GM18907 (cell line): ENCODE measurements around the gene GIMD1.
A peak's percentile ranks its signal among the peaks of the same experiment; 100 is the strongest.
"Not testable (repeated sequence)": the region's sequence is repeated elsewhere in the genome, so short reads cannot be mapped to it uniquely, and the experiment has no call there.

Experiments
- ATAC-seq: cut with Tn5 transposase; IDR thresholded peaks from one replicate; pipeline ENCODE4 v1.9.1; 2021; ENCODE audit warnings: mild to moderate bottlenecking, moderate library complexity; ENCODE audit not compliant: unreplicated experiment

The GIMD1 gene

GRCh38 chr4:106368678-106369077, at the start of gene GIMD1:
GIMD1 (minus strand) TSS chr4:106368778; CDS start chr4:106367435, 1,343 bp downstream.
- no peak for ATAC-seq

- no peak for ATAC-seq
Measured at GRCh38 chr4:106414366-106414765, 45.8 kb upstream of the GIMD1 start.

GRCh38 chr4:106409901-106410889, 41.6 kb upstream of the GIMD1 start:
- ATAC-seq, result no peak

GRCh38 chr4:106408004-106408403, 39.4 kb upstream of the GIMD1 start:
- ATAC-seq, result not testable (repeated sequence)

- no peak for ATAC-seq
Measured at GRCh38 chr4:106401157-106401556, 32.6 kb upstream of the GIMD1 start.

- not testable (repeated sequence) for ATAC-seq
Measured at GRCh38 chr4:106398898-106399297, 30.3 kb upstream of the GIMD1 start.

- ATAC-seq, result no peak
Measured at GRCh38 chr4:106395582-106395981, 27.0 kb upstream of the GIMD1 start.

- ATAC-seq, result no peak
Measured at GRCh38 chr4:106385853-106386393, 17.3 kb upstream of the GIMD1 start.

- ATAC-seq, result no peak
Measured at GRCh38 chr4:106384878-106385277, 16.3 kb upstream of the GIMD1 start.

GRCh38 chr4:106380179-106380578, 11.6 kb upstream of the GIMD1 start:
- no peak for ATAC-seq

GRCh38 chr4:106373026-106373425, 4.4 kb upstream of the GIMD1 start:
- ATAC-seq, result no peak

GRCh38 chr4:106371161-106371560, 2.6 kb upstream of the GIMD1 start:
- ATAC-seq, result no peak

GRCh38 chr4:106370214-106370613, 1.6 kb upstream of the GIMD1 start:
- no peak for ATAC-seq

GRCh38 chr4:106369456-106370060, 980 bp upstream of the GIMD1 start:
- ATAC-seq, result peak; percentile 75

- no peak for ATAC-seq
Measured at GRCh38 chr4:106367072-106367471, 1.5 kb downstream of the GIMD1 start.

- no peak for ATAC-seq
Measured at GRCh38 chr4:106366026-106366425, 2.6 kb downstream of the GIMD1 start.

GRCh38 chr4:106365613-106366012, 3.0 kb downstream of the GIMD1 start:
- ATAC-seq, result no peak

- no peak for ATAC-seq
Measured at GRCh38 chr4:106364282-106364681, 4.3 kb downstream of the GIMD1 start.

- ATAC-seq, result no peak
Measured at GRCh38 chr4:106362086-106362825, 6.3 kb downstream of the GIMD1 start.

- no peak for ATAC-seq
Measured at GRCh38 chr4:106358899-106359298, 9.7 kb downstream of the GIMD1 start.

- no peak for ATAC-seq
Measured at GRCh38 chr4:106355193-106355592, 13.4 kb downstream of the GIMD1 start.
